Measurements from ENCODE around the gene SPSB2.

SPSB2 gene

DNA sequence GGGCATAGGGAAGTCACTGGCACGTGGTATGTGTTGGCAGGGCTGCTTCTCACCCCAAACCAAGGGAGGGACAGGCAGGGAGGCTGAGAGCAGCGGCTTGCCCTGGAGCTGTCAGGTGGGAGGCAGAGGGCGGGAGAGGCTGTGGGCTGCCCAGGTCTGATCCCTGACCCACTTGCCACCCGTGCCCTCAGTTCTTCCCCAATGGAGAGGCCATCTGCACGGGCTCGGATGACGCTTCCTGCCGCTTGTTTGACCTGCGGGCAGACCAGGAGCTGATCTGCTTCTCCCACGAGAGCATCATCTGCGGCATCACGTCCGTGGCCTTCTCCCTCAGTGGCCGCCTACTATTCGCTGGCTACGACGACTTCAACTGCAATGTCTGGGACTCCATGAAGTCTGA, 27.7 kb downstream of the SPSB2 start:
- ChIA-PET POLR2A (no interaction called here), CTCF (interaction anchor here (1.6 to 3.1 kb wide), 2 partner anchors 9 to 11 kb away, joined by 7 to 16 read pairs; no protein-coding TSS in a partner anchor)
- no peak for TF ChIP-seq CTCF (IDR thresholded peaks at IDR 0.05; ENCODE audit: control extremely low read depth, extremely low read depth, low read depth, missing control alignments)
- DNase-seq (ENCODE audit: extremely low spot score), result no peak

- no peak for TF ChIP-seq CTCF (IDR thresholded peaks at IDR 0.05; ENCODE audit: control extremely low read depth, extremely low read depth, low read depth, missing control alignments)
- no peak for DNase-seq (ENCODE audit: extremely low spot score)
- ChIA-PET CTCF (interaction anchor here (1.1 to 6.3 kb wide), 7 partner anchors 8 to 84 kb away, joined by 3 to 41 read pairs (median 4); partner anchors contain the start of genes CDCA3, GPR162, P3H3 and TPI1), POLR2A (interaction anchor here (1.5 kb wide), 1 partner anchor 24 kb away, joined by 4 read pairs; the partner anchor contains the start of gene TPI1)
These were observed 29.8 kb downstream of the SPSB2 start for GRCh38 chr12:6843118-6843902.

- DNase-seq (ENCODE audit: extremely low spot score), result no peak
- ChIA-PET POLR2A (interaction anchor here (1.5 kb wide), 1 partner anchor 25 kb away, joined by 4 read pairs; the partner anchor contains the start of gene TPI1), CTCF (interaction anchor here (0.9 to 6.3 kb wide), 7 partner anchors 9 to 89 kb away, joined by 3 to 41 read pairs (median 4); partner anchors contain the start of genes CDCA3, GPR162, MLF2 and SPSB2)
- no peak for TF ChIP-seq CTCF (IDR thresholded peaks at IDR 0.05; ENCODE audit: control extremely low read depth, extremely low read depth, low read depth, missing control alignments)
These were observed 31.0 kb downstream of the SPSB2 start for GRCh38 chr12:6842075-6842474.

- CTCF ChIA-PET, result interaction anchor here (1.0 to 6.3 kb wide), 5 partner anchors 10 to 88 kb away, joined by 3 to 41 read pairs (median 15); partner anchors contain the start of genes CDCA3, GPR162, MLF2 and USP5
- POLR2A ChIA-PET, result interaction anchor here (1.9 kb wide), 1 partner anchor 27 kb away, joined by 6 read pairs; the partner anchor contains the start of gene TPI1
- no peak for TF ChIP-seq CTCF (IDR thresholded peaks at IDR 0.05; ENCODE audit: control extremely low read depth, extremely low read depth, low read depth, missing control alignments)
- no peak for DNase-seq (ENCODE audit: extremely low spot score)
These were observed 32.2 kb downstream of the SPSB2 start, which contains the start of gene GNB3 for GRCh38 chr12:6840761-6841515. TSS of gene GNB3 (plus strand) at chr12:6840925. CDS start at chr12:6841288, 363 bp downstream.

GRCh38 chr12:6840330-6840729, 32.8 kb downstream of the SPSB2 start:
- no peak for TF ChIP-seq CTCF (IDR thresholded peaks at IDR 0.05; ENCODE audit: control extremely low read depth, extremely low read depth, low read depth, missing control alignments)
- ChIA-PET POLR2A (interaction anchor here (1.4 to 1.9 kb wide), 2 partner anchors 11 to 27 kb away, joined by 6 read pairs; partner anchors contain the start of genes CDCA3 and TPI1), CTCF (interaction anchor here (0.9 to 6.3 kb wide), 5 partner anchors 10 to 87 kb away, joined by 3 to 41 read pairs (median 15); partner anchors contain the start of genes CDCA3, GPR162, MLF2 and USP5)
- no peak for DNase-seq (ENCODE audit: extremely low spot score)
